ENCODE results near the gene BUD23. TPM values are rescaled to one million over a fixed set of nuclear protein-coding genes. Genes with fewer than 3 reads are reported as not detected.

The BUD23 gene
- 100 to 1,000 TPM; 117 to 124 TPM for total RNA-seq

- Mint-ChIP-seq H3K4me1 (peaks cover 41% of the 10 kb centered on the region), H3K36me3 (peaks cover 32% of the 10 kb centered on the region), H3K4me3 (peak within 1 kb of the TSS; percentile 96), H3K27ac (peak within 1 kb of the TSS; percentile 98), H3K27me3 (no peaks in the 10 kb centered on the region), H3K9me3 (no peaks in the 10 kb centered on the region)
- DNase-seq: peak; percentile 89
Measured at GRCh38 chr7:73683056-73683787, at the start of gene BUD23, which contains the start of gene DNAJC30. TSS of gene BUD23 (plus strand) at chr7:73683597. CDS start at chr7:73683626, 29 bp downstream. TSS of gene DNAJC30 (minus strand) at chr7:73683453. CDS start at chr7:73683423, 30 bp downstream.

GRCh38 chr7:73633844-73634243, 49.6 kb upstream of the BUD23 start:
- H3K4me3 Mint-ChIP-seq: no peak overlapping the region
- H3K36me3 Mint-ChIP-seq: no peaks in the 10 kb centered on the region
- no peak overlapping the region for H3K27ac Mint-ChIP-seq
- no peaks in the 10 kb centered on the region for H3K4me1 Mint-ChIP-seq
- DNase-seq: no peak
- H3K9me3 Mint-ChIP-seq: no peaks in the 10 kb centered on the region
- H3K27me3 Mint-ChIP-seq: peaks cover 43% of the 10 kb centered on the region

GRCh38 chr7:73635428-73636200, 47.8 kb upstream of the BUD23 start:
- Mint-ChIP-seq H3K4me1 (no peaks in the 10 kb centered on the region), H3K27ac (no peak overlapping the region), H3K9me3 (no peaks in the 10 kb centered on the region), H3K27me3 (peaks cover 36% of the 10 kb centered on the region), H3K4me3 (no peak overlapping the region), H3K36me3 (no peaks in the 10 kb centered on the region)
- DNase-seq: no peak

- Mint-ChIP-seq H3K4me1 (no peaks in the 10 kb centered on the region), H3K27me3 (peaks cover 19% of the 10 kb centered on the region), H3K27ac (no peak overlapping the region), H3K9me3 (peaks cover 4% of the 10 kb centered on the region), H3K36me3 (no peaks in the 10 kb centered on the region), H3K4me3 (no peak overlapping the region)
- no peak for DNase-seq
Measured at GRCh38 chr7:73638911-73639310, 44.5 kb upstream of the BUD23 start.

GRCh38 chr7:73642834-73643233, 40.6 kb upstream of the BUD23 start:
- H3K4me1 Mint-ChIP-seq: peaks cover 1% of the 10 kb centered on the region
- no peak overlapping the region for H3K27ac Mint-ChIP-seq
- no peak for DNase-seq
- H3K36me3 Mint-ChIP-seq: no peaks in the 10 kb centered on the region
- H3K27me3 Mint-ChIP-seq: peaks cover 37% of the 10 kb centered on the region
- no peak overlapping the region for H3K4me3 Mint-ChIP-seq
- H3K9me3 Mint-ChIP-seq: peaks cover 4% of the 10 kb centered on the region

GRCh38 chr7:73644688-73645286, 38.6 kb upstream of the BUD23 start:
- peaks cover 8% of the 10 kb centered on the region for H3K4me1 Mint-ChIP-seq
- DNase-seq: no peak
- H3K9me3 Mint-ChIP-seq: peaks cover 4% of the 10 kb centered on the region
- H3K36me3 Mint-ChIP-seq: no peaks in the 10 kb centered on the region
- no peak overlapping the region for H3K27ac Mint-ChIP-seq
- H3K4me3 Mint-ChIP-seq: no peak overlapping the region
- H3K27me3 Mint-ChIP-seq: peaks cover 49% of the 10 kb centered on the region

- Mint-ChIP-seq H3K27ac (no peak overlapping the region), H3K4me1 (peaks cover 8% of the 10 kb centered on the region), H3K4me3 (no peak overlapping the region), H3K9me3 (peaks cover 4% of the 10 kb centered on the region), H3K27me3 (peaks cover 59% of the 10 kb centered on the region), H3K36me3 (no peaks in the 10 kb centered on the region)
- DNase-seq: no peak
Measured at GRCh38 chr7:73645643-73646174, 37.7 kb upstream of the BUD23 start.

GRCh38 chr7:73646785-73647724, 36.3 kb upstream of the BUD23 start:
- H3K36me3 Mint-ChIP-seq: no peaks in the 10 kb centered on the region
- H3K9me3 Mint-ChIP-seq: no peaks in the 10 kb centered on the region
- no peak overlapping the region for H3K4me3 Mint-ChIP-seq
- DNase-seq: no peak
- H3K27ac Mint-ChIP-seq: no peak overlapping the region
- H3K27me3 Mint-ChIP-seq: peaks cover 72% of the 10 kb centered on the region
- peaks cover 8% of the 10 kb centered on the region for H3K4me1 Mint-ChIP-seq

- H3K27me3 Mint-ChIP-seq: peaks cover 78% of the 10 kb centered on the region
- H3K4me1 Mint-ChIP-seq: peaks cover 8% of the 10 kb centered on the region
- DNase-seq: peak; percentile 48
- H3K4me3 Mint-ChIP-seq: peak overlapping the region; percentile 62
- no peaks in the 10 kb centered on the region for H3K36me3 Mint-ChIP-seq
- H3K27ac Mint-ChIP-seq: no peak overlapping the region
- H3K9me3 Mint-ChIP-seq: no peaks in the 10 kb centered on the region
Measured at GRCh38 chr7:73647725-73648592, 35.4 kb upstream of the BUD23 start.

GRCh38 chr7:73648593-73649332, 34.6 kb upstream of the BUD23 start:
- Mint-ChIP-seq H3K27me3 (peaks cover 82% of the 10 kb centered on the region), H3K36me3 (no peaks in the 10 kb centered on the region), H3K4me1 (peaks cover 8% of the 10 kb centered on the region), H3K4me3 (peak overlapping the region; percentile 62), H3K9me3 (no peaks in the 10 kb centered on the region), H3K27ac (no peak overlapping the region)
- no peak for DNase-seq

GRCh38 chr7:73649576-73649975, 33.8 kb upstream of the BUD23 start:
- H3K27ac Mint-ChIP-seq: no peak overlapping the region
- H3K9me3 Mint-ChIP-seq: no peaks in the 10 kb centered on the region
- peaks cover 8% of the 10 kb centered on the region for H3K4me1 Mint-ChIP-seq
- peak overlapping the region; percentile 3 for H3K4me3 Mint-ChIP-seq
- no peaks in the 10 kb centered on the region for H3K36me3 Mint-ChIP-seq
- no peak for DNase-seq
- H3K27me3 Mint-ChIP-seq: peaks cover 80% of the 10 kb centered on the region

GRCh38 chr7:73650524-73650923, 32.9 kb upstream of the BUD23 start:
- no peak overlapping the region for H3K27ac Mint-ChIP-seq
- H3K9me3 Mint-ChIP-seq: no peaks in the 10 kb centered on the region
- no peak for DNase-seq
- peaks cover 79% of the 10 kb centered on the region for H3K27me3 Mint-ChIP-seq
- no peaks in the 10 kb centered on the region for H3K36me3 Mint-ChIP-seq
- no peak overlapping the region for H3K4me3 Mint-ChIP-seq
- H3K4me1 Mint-ChIP-seq: peaks cover 8% of the 10 kb centered on the region

- H3K27ac Mint-ChIP-seq: no peak overlapping the region
- no peak for DNase-seq
- no peak overlapping the region for H3K4me3 Mint-ChIP-seq
- peaks cover 7% of the 10 kb centered on the region for H3K4me1 Mint-ChIP-seq
- no peaks in the 10 kb centered on the region for H3K36me3 Mint-ChIP-seq
- no peaks in the 10 kb centered on the region for H3K9me3 Mint-ChIP-seq
- peaks cover 59% of the 10 kb centered on the region for H3K27me3 Mint-ChIP-seq
Measured at GRCh38 chr7:73652541-73652949, 30.9 kb upstream of the BUD23 start.

All from activated naive CD8-positive, alpha-beta T cell treated with anti-CD3 and anti-CD28 coated beads for 36 hours (primary cell).